A549 treated with dexamethasone at 1 μM for 4 hours (cell line): ENCODE results near the gene RAMP2. TPM values are rescaled to one million over a fixed set of nuclear protein-coding genes. Genes with fewer than 3 reads are reported as not detected.

ENCODE experiments used
- total RNA-seq: library from RNA; stranded (reverse); fragments of 200-300 nt; extraction: Qiagen RNA extraction; gene quantifications from 5 replicates; pipeline ENCODE4 v1.2.3, GENCODE V29; 2022

Gene RAMP2, protein sequence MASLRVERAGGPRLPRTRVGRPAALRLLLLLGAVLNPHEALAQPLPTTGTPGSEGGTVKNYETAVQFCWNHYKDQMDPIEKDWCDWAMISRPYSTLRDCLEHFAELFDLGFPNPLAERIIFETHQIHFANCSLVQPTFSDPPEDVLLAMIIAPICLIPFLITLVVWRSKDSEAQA
- total RNA-seq, result 0.67 to 1.5 TPM (median 0.77 TPM) in 5 replicates

DNA sequence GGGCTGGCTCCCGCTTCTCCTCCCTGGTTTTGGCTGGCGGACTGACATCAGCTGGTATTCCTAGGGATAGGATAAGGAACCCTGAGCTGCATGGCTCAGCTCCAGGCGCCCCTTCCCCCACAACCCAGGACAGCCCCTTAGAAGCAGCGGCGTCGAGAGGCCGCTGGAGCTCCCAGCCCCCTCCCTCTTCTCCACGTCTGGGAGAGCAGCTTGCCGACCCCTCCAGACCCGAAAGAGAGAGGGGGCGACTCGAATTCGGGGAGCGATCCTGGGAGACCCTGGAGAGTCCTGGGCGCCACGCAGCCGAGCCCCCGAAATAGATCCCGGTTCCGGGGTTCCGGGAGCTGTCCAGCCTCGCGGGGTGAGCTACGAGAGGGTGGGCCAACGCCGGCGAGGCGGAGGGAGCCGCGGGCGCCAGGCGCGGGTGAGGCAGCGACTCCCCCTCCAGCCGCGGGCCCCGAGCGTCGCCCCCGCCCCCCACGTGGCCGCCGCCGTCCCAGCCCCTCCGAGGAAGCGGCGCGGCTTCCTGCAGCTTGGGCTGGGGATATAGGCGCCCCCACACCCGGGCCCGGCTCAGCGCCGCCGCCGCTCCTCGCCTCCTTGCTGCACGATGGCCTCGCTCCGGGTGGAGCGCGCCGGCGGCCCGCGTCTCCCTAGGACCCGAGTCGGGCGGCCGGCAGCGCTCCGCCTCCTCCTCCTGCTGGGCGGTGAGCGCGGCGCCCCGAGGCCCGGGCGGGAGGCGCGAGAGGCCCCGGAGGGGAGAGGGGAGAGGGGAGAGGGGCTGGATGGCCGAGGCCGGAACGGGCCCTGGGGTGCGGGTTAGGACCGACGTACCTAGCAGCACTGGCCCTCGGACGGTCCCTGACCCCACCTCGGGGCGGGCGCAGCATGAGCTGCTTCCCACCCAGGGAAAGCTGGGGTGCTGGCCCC, at the start of gene RAMP2:
Gene RAMP2, plus strand, starts transcription at position 576 of the 930 bp plus-strand sequence. Its CDS starts 35 bp downstream, at position 611.

DNA sequence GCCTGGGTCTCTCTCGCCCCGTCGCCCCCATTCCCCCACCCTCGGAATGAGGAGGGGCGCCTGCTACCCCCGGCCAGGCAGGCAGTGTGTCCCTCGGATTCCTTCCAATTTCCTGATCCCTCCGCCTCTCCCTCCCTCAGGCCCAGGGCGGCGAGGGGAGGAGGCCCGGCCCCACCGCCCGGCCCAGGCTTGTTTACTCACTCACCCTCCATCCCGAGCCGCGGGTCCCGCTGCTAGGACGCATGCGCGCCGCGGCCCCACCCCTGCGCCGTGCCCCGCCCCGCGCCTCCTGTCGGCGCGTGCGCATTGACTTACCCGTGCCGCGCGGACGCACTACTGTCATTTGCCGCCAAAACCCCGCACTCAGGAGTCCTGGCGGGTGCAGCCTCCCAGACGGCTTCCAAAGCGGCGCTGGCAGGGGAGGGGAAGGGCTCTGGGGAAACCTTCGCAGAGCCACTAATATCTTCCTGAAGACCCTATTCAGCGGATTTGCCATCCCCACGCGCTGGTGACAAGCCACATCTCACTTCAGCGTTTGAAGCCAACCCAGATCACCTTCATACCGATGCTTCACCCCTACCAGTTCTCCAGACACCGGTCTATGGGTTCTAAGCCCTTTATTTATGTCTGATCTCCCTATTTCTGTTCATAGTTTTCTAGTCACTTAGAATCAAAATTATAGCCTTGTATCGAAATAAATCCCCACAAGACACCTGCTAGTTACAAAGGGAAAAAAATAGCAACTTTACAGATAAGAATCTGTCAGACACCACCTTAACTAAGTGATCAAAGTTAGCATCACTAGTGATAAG, 16.0 kb upstream of the RAMP2 start, which contains the start of gene EZH1:
Gene EZH1, minus strand, starts transcription at position 235 of the 812 bp plus-strand sequence. CDS start 16,099 bp downstream, outside the sequence.

DNA sequence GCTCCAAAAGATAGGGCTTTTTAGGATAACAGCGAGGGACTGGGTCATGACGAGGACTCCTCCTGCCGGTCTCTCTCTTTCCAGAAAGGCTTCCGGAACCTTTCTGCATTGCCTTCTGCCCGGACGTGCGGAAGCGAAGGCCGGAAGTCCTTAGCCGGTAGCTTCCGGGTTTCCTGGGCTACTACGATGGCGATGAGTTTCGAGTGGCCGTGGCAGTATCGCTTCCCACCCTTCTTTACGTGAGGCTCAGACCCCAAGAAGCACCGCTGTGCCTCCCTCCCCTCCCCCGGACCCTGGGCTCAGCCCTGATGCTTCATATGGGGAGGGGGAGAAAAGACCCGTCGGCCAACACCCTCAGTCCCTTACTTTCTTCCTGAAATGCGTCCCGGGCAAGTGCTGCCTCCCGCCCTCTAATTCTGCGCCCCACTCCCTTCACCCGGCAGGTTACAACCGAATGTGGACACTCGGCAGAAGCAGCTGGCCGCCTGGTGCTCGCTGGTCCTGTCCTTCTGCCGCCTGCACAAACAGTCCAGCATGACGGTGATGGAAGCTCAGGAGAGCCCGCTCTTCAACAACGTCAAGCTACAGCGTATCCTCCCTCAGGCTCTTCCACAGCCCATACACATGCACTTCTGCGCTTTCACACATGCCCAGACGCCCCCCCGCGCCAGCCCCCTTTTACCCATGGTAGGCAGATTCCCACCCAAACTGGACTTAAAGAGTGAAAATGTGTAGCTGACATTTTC, 12.4 kb downstream of the RAMP2 start, which contains the start of gene VPS25:
Gene VPS25, plus strand, starts transcription at position 160 of the 746 bp plus-strand sequence. Its CDS starts 27 bp downstream, at position 187.

DNA sequence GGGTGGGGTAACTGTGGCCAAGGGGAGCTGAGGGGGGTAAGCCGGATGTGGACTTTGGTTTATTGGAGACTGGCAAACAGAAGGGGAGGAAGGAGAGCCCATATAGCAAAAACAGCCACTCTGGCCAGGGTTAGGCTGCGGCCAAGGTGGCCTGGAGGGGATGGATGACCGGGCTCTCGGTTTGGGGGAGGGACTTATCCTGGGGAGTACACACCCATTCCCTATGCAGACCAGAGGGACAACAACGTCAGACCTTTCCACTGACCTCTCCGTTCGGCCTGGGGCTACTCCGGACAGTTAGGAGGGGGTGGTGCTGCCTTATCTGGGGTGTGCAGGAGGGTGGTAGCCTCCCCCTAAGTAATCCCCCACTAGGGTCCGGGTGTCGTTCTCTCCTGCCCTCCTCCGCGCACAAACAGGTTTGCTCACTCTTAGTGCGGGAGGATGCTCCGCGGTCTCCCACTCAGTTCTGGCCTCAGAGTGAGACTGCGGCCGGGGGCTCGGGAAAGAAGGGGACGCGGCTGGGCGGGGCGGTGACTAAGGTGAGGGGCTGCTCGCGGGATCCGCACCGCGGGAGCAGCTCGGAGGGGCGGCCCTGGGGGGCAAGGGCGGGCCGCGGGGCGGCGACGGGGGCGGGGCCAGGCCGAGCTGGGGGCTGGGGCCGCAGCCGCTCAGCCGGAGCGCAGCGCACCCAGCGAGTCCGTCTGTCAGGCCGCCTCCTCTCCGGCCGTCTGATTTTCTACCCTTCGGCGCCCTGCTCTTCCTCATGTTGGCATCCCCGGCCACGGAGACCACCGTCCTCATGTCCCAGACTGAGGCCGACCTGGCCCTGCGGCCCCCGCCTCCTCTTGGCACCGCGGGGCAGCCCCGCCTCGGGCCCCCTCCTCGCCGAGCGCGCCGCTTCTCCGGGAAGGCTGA, 19.2 kb downstream of the RAMP2 start, which contains the start of gene WNK4:
Gene WNK4, plus strand, starts transcription at position 675 of the 915 bp plus-strand sequence. Its CDS starts 89 bp downstream, at position 764.

DNA sequence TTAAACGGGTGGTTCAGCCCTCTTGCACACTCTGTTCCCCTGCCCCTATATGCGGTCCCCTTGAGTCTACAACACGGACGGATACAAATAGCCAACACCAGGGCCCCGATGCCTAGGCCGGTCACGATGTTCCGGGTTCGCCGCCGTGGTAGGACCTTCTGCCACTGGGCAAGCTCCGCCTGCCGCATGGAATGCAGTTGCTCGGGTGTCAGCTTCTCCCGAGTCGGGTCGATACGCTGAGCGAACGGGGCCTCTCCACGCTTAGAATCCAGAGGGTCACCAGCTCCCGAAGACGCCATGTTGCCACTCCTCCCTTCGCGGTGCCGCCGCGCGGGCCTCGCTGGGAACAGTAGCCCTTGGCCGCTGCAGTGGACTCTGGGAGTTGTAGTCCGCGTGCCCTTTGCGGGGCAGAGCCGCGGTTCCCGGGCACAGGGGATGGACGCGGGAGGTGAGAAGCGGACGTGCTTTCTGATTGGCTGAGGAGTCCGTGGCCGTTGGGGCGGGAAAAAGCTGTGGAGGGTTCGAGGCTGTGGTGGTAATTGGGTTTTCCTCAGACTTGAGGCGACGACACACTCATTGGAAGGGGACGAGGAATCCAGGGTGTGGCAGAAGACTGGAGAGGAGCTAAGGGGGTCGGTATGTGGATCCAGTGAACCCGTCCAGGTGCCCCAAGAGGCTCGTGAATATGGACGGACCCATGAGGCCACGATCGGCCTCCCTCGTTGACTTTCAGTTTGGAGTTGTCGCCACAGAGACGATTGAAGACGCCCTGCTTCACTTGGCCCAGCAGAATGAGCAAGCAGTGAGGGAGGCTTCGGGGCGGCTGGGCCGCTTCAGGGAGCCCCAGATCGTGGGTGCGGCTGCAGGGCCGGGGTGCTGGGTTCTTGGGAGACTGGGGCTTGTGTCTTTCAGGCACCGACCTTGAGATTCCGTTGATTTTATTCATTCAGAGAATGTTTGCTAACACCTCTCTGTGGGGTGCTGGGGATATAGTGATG, 37.7 kb downstream of the RAMP2 start, which contains the start of the genes CNTD1 and COA3:
Gene CNTD1, plus strand, starts transcription at position 479 of the 998 bp plus-strand sequence. Its CDS starts 207 bp downstream, at position 686.
Gene COA3, minus strand, starts transcription at position 322 of the 998 bp plus-strand sequence. Its CDS starts 23 bp downstream, at position 299.

Other genes starting within 250 kb of the RAMP2 start
- gene NAGLU, start 225.0 kb upstream of the RAMP2 start, total RNA-seq, result 28.7 to 43.2 TPM (median 37.9 TPM) in 5 replicates
- gene HSD17B1, start 208.3 kb upstream of the RAMP2 start, total RNA-seq, result 0.89 to 1.5 TPM (median 1.2 TPM) in 5 replicates
- gene COASY, start 199.1 kb upstream of the RAMP2 start, total RNA-seq, result 96.2 to 121 TPM (median 112 TPM) in 5 replicates
- 53.8 to 68.7 TPM (median 66.2 TPM) in 5 replicates for gene MLX, start 194.1 kb upstream of the RAMP2 start, total RNA-seq
- 29.1 to 33.7 TPM (median 32.2 TPM) in 5 replicates for gene PSMC3IP, start 183.5 kb upstream of the RAMP2 start, total RNA-seq
- 24.9 to 32.1 TPM (median 30.6 TPM) in 5 replicates for gene RETREG3, start 151.9 kb upstream of the RAMP2 start, total RNA-seq
- 128 to 160 TPM (median 146 TPM) in 5 replicates for gene TUBG1, start 151.5 kb upstream of the RAMP2 start, total RNA-seq
- 14.0 to 23.3 TPM (median 20.5 TPM) in 5 replicates for gene TUBG2, start 101.9 kb upstream of the RAMP2 start, total RNA-seq
- 11.5 to 15.9 TPM (median 14.6 TPM) in 5 replicates for gene PLEKHH3, start 84.2 kb upstream of the RAMP2 start, total RNA-seq
- 0.21 to 0.42 TPM (median 0.34 TPM) in 5 replicates for gene CCR10, start 79.4 kb upstream of the RAMP2 start, total RNA-seq
- gene CNTNAP1, start 78.7 kb upstream of the RAMP2 start, total RNA-seq, result 3.8 to 6.0 TPM (median 5.8 TPM) in 5 replicates
- gene EZH1, start 16.2 kb upstream of the RAMP2 start, total RNA-seq, result 9.4 to 12.3 TPM (median 10.0 TPM) in 5 replicates
- gene VPS25, start 12.2 kb downstream of the RAMP2 start, total RNA-seq, result 112 to 135 TPM (median 113 TPM) in 5 replicates
- 0.50 to 1.7 TPM (median 1.1 TPM) in 5 replicates for gene WNK4, start 19.4 kb downstream of the RAMP2 start, total RNA-seq
- 120 to 129 TPM (median 122 TPM) in 5 replicates for gene COA3, start 37.5 kb downstream of the RAMP2 start, total RNA-seq
- gene CNTD1, start 37.6 kb downstream of the RAMP2 start, total RNA-seq, result 0.07 TPM in 1 of 5 replicates, not detected in the others
- 82.3 to 107 TPM (median 86.1 TPM) in 5 replicates for gene BECN1, start 63.1 kb downstream of the RAMP2 start, total RNA-seq
- gene PSME3, start 72.2 kb downstream of the RAMP2 start, total RNA-seq, result 236 to 259 TPM (median 252 TPM) in 5 replicates
- gene AOC2, start 83.4 kb downstream of the RAMP2 start, total RNA-seq, result 1.6 to 3.0 TPM (median 2.4 TPM) in 5 replicates
- 0.86 to 2.0 TPM (median 1.1 TPM) in 5 replicates for gene AOC3, start 90.0 kb downstream of the RAMP2 start, total RNA-seq
- 0.06 to 0.09 TPM (median 0.08 TPM) in 3 of 5 replicates, not detected in the others for gene G6PC1, start 139.6 kb downstream of the RAMP2 start, total RNA-seq
- 54.0 to 57.5 TPM (median 55.9 TPM) in 5 replicates for gene AARSD1, start 203.2 kb downstream of the RAMP2 start, total RNA-seq
- 0.71 to 1.1 TPM (median 0.84 TPM) in 5 replicates for gene PTGES3L, start 218.9 kb downstream of the RAMP2 start, total RNA-seq
- gene RUNDC1, start 219.3 kb downstream of the RAMP2 start, total RNA-seq, result 17.8 to 22.8 TPM (median 21.4 TPM) in 5 replicates
- 2,696 to 3,813 TPM (median 2,782 TPM) in 5 replicates for gene RPL27, start 237.2 kb downstream of the RAMP2 start, total RNA-seq
- gene IFI35, start 245.6 kb downstream of the RAMP2 start, total RNA-seq, result 16.3 to 18.6 TPM (median 17.6 TPM) in 5 replicates